Caco-2 (cell line): ENCODE measurements around the gene PALLD. TPM values are rescaled to one million over a fixed set of nuclear protein-coding genes. Genes with fewer than 3 reads are reported as not detected.

Experiments used
- BruUV-seq: library from RNA; stranded (reverse); fragments of 400-500 nt; replicated peaks from 2 replicates; lab custom pipeline; 2021; lab: Mats Ljungman, UMichigan
- CTCF ChIA-PET: fragments of 300-600 bp; sonication (Branson Sonifier 250); formaldehyde crosslinking; loops from one replicate; lab custom pipeline; 2022; ENCODE audit warnings: antibody characterized with exemption; lab: Charles Lee
- POLR2A ChIA-PET: fragments of 300-600 bp; sonication (Branson Sonifier 250); formaldehyde crosslinking; loops from one replicate; lab custom pipeline; 2022; ENCODE audit warnings: antibody characterized with exemption; lab: Charles Lee
- DNase-seq, 2 experiments: peaks; one replicate each; pipeline versions ENCODE4 v3.0.0 to v3.0.0-alpha.2; 2020 to 2022
- H3K27me3 ChIP-seq: replicated peaks from 2 replicates; pipeline ENCODE4 v1.6.0; 2011; ENCODE audit warnings: low read length; ENCODE audit not compliant: control insufficient read depth, insufficient read depth
- H3K36me3 ChIP-seq: 2 replicates; pipeline ENCODE4 v1.5.1; 2011; ENCODE audit warnings: low read length; ENCODE audit not compliant: control insufficient read depth, insufficient read depth
- H3K4me1 ChIP-seq: fragments of 250-450 bp; sonication (Bioruptor Pico); 2 replicates; pipeline ENCODE4 v1.5.1; 2020; ENCODE audit warnings: mild to moderate bottlenecking
- H3K4me3 ChIP-seq: 2 replicates; pipeline ENCODE4 v1.5.1; 2011; ENCODE audit warnings: low read depth, mild to moderate bottlenecking, control low read depth, low read length
- H3K9me3 ChIP-seq: fragments of 250-450 bp; sonication (Bioruptor Pico); 2 replicates; pipeline ENCODE4 v1.5.1; 2020; ENCODE audit warnings: mild to moderate bottlenecking, moderate library complexity
- H3K27ac Mint-ChIP-seq: one replicate; pipeline ENCODE4 v1.8.0; 2022; ENCODE audit warnings: mixed read lengths; ENCODE audit not compliant: unreplicated experiment
- H3K27me3 Mint-ChIP-seq: one replicate; pipeline ENCODE4 v1.8.0; 2022; ENCODE audit warnings: mixed read lengths; ENCODE audit not compliant: insufficient read depth, unreplicated experiment
- H3K36me3 Mint-ChIP-seq: one replicate; pipeline ENCODE4 v1.8.0; 2022; ENCODE audit warnings: mild to moderate bottlenecking, mixed read lengths; ENCODE audit not compliant: insufficient read depth, unreplicated experiment
- H3K4me1 Mint-ChIP-seq: one replicate; pipeline ENCODE4 v1.8.0; 2022; ENCODE audit warnings: low read depth, mixed read lengths; ENCODE audit not compliant: unreplicated experiment
- H3K4me3 Mint-ChIP-seq: one replicate; pipeline ENCODE4 v1.8.0; 2022; ENCODE audit warnings: mild to moderate bottlenecking, moderate library complexity, mixed read lengths; ENCODE audit not compliant: unreplicated experiment
- H3K9me3 Mint-ChIP-seq: one replicate; pipeline ENCODE4 v1.8.0; 2022; ENCODE audit warnings: mixed read lengths; ENCODE audit not compliant: unreplicated experiment
- intact Hi-C: fragments of 100-400 bp; cut with micrococcal nuclease; formaldehyde crosslinking; loops from one replicate; pipeline ENCODE4 v1.10.0; 2022; ENCODE audit not compliant: unreplicated experiment
- total RNA-seq: library from RNA; stranded (reverse); gene quantifications from 2 replicates; pipeline ENCODE4 v1.2.3, GENCODE V29; 2022
- TF ChIP-seq, protein P1 (sequence below), 2 experiments: fragments of 200-600 bp in 1 of 2; IDR thresholded peaks; 1 replicate in 1 of 2; 2 replicates in 1 of 2; pipeline versions ENCODE4 v1.5.1 to v1.8.0; 2011 to 2022; ENCODE audit warnings: antibody characterized with exemption in 1 of 2, control low read depth in 1 of 2, inconsistent platforms in 1 of 2, low read depth in 1 of 2, low read length in 1 of 2, mild to moderate bottlenecking in 1 of 2, moderate library complexity in 1 of 2; ENCODE audit not compliant: insufficient read depth in 1 of 2, severe bottlenecking in 1 of 2, unreplicated experiment in 1 of 2

PALLD gene
- total RNA-seq, 1 experiment from 2014 or later: 12.3 TPM

DNA sequence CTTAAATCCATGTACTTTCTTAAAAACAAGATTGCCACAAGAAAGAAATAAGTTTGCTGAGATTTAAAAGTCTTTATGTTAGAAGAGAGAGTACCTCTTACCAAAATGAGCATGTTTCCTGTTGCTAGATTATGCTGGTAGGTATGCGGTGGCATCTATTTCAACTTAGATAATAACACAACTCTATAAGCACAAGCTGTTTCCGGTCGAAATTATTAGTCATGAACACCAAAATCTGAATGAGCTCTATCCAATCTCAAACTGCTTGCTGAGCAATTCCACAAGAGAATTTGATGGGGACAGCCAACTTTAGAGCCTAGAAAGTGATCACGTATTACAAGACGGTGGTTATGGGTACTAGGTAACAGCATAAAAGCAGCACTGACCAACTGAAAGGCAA lies 463.9 kb downstream of the PALLD start:
- H3K36me3 Mint-ChIP-seq: no peaks in the 10 kb centered on the region

DNA sequence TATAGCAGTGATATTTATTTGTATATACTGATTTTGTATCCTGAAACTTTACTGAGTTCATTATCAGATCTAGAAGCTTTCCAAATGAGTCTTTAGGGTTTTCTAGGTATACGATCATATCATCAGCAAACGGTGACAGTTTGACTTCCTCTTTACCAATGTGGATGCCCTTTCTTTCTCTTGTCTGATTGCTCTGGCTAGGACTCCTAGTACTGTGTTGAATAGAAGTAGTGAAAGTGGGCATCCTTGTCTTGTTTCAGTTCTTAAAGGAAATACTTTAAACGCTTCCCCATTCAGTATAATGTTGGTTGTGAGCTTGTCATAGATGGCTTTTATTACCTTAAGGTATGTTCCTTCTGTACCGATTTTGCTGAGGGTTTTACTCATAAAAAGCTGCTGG lies 475.7 kb downstream of the PALLD start:
- Mint-ChIP-seq H3K4me3 (no peak overlapping the region), H3K9me3 (peaks cover 16% of the 10 kb centered on the region), H3K36me3 (peaks cover 8% of the 10 kb centered on the region), H3K27ac (no peak overlapping the region), H3K4me1 (no peaks in the 10 kb centered on the region), H3K27me3 (no peaks in the 10 kb centered on the region)
- TF ChIP-seq, protein P1, sequence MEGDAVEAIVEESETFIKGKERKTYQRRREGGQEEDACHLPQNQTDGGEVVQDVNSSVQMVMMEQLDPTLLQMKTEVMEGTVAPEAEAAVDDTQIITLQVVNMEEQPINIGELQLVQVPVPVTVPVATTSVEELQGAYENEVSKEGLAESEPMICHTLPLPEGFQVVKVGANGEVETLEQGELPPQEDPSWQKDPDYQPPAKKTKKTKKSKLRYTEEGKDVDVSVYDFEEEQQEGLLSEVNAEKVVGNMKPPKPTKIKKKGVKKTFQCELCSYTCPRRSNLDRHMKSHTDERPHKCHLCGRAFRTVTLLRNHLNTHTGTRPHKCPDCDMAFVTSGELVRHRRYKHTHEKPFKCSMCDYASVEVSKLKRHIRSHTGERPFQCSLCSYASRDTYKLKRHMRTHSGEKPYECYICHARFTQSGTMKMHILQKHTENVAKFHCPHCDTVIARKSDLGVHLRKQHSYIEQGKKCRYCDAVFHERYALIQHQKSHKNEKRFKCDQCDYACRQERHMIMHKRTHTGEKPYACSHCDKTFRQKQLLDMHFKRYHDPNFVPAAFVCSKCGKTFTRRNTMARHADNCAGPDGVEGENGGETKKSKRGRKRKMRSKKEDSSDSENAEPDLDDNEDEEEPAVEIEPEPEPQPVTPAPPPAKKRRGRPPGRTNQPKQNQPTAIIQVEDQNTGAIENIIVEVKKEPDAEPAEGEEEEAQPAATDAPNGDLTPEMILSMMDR (IDR thresholded peaks at IDR 0.05; ENCODE audit: insufficient read depth in 1 of 2, low read depth in 1 of 2, low read length in 1 of 2, severe bottlenecking in 1 of 2, unreplicated experiment in 1 of 2): no peak
- BruUV-seq: no TSS peak
- Histone ChIP-seq H3K4me3 (no peak overlapping the region), H3K27me3 (no peaks in the 10 kb centered on the region), H3K4me1 (no peaks in the 10 kb centered on the region), H3K9me3 (peaks cover 8% of the 10 kb centered on the region; the same call in 1 of the 2 replicates), H3K36me3 (peaks cover 3% of the 10 kb centered on the region)
- ChIA-PET POLR2A (no interaction called here), CTCF (no interaction called here)
- no peak for DNase-seq
- intact Hi-C loops: no loop called here

More for the DNA sequence above, 463.9 kb downstream of the PALLD start:
- DNase-seq: no peak
- ChIA-PET CTCF (no interaction called here), POLR2A (no interaction called here)
- Mint-ChIP-seq H3K9me3 (no peaks in the 10 kb centered on the region), H3K27me3 (no peaks in the 10 kb centered on the region), H3K4me1 (no peaks in the 10 kb centered on the region), H3K27ac (no peak overlapping the region), H3K4me3 (no peak overlapping the region)
- Histone ChIP-seq H3K4me3 (no peak overlapping the region), H3K4me1 (no peaks in the 10 kb centered on the region), H3K36me3 (no peaks in the 10 kb centered on the region), H3K9me3 (no peaks in the 10 kb centered on the region), H3K27me3 (no peaks in the 10 kb centered on the region)
- TF ChIP-seq, protein P1 (IDR thresholded peaks at IDR 0.05; ENCODE audit: insufficient read depth in 1 of 2, low read depth in 1 of 2, low read length in 1 of 2, severe bottlenecking in 1 of 2, unreplicated experiment in 1 of 2): no peak
- BruUV-seq: no TSS peak
- intact Hi-C loops: no loop called here

Other genes with a start within 250 kb of the PALLD start
- gene DDX60, start 178.3 kb upstream of the PALLD start, total RNA-seq: 0.70 TPM in 2 replicates
- 0.57 and 1.00 TPM in 2 replicates for gene DDX60L, start 16.6 kb upstream of the PALLD start, total RNA-seq